Stimulated activated CD8-positive, alpha-beta memory T cell treated with anti-CD3 and anti-CD28 coated beads, Interleukin-15, amount 100 ng/mL, for 1 hour (primary cell): ENCODE data around the gene PTPRD.

Experiments used
- DNase-seq: peaks from one replicate; pipeline ENCODE4 v3.0.0-alpha.2; 2020; ENCODE audit warnings: low read depth

PTPRD gene

DNA sequence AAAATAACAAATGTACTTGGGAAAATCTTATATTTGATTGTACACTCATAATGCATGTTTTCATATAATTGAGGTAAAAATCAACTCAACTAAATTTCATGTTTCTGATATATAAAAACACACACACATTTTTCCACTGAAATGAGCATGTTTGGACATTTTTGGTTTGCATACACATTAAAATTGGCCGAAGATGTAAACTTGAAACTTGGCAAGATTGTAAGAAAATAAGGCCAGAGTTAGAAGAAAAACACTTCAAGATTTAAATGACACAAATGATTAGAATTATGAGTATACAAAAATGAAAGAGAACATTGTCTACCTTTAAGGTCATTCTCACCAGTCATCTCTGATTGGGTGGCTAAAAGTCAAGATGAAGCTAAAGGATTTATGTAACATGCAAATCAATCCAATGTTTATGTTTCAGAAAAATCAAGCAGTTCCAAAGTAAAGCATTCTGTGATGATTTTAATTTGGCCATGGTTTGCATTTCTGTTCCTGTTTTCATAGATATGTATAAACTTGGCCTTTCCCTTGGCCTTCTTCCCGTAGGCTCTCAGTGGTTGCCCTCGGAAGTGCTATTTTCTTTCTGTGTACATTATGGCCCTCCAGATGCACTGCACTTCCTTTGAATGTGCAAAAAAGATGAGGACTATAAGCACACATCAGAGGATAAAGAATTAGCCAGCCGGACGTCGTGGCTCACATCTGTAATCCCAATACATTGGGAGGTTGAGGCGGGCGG lies 1707.9 kb downstream of the PTPRD start:
- no peak for DNase-seq

DNA sequence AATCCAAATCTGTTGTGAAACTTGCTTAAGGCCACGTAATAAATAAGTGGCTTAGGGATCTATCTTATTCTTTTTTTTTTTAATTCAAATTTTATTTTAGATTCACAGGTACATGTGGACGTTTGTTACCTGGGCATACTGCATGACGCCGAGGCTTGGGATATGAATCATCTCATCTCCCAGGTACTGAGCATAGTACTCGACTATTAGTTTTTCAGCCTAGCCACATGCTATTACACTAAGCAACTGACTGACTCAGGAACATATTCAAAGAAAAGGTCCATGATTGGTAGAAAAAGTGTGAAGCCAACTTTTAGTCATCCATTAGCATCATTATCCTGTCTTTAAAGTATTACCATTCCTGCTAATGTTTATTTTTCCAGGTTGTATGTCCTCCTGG lies 1709.7 kb downstream of the PTPRD start:
- DNase-seq = no peak

- no peak for DNase-seq
These were observed 1711.7 kb downstream of the PTPRD start for GRCh38 chr9:8901146-8901545.

GRCh38 chr9:8899511-8899910 lies 1713.3 kb downstream of the PTPRD start:
- DNase-seq = no peak

GRCh38 chr9:8895861-8896224 lies 1717.0 kb downstream of the PTPRD start:
- DNase-seq = no peak

DNA sequence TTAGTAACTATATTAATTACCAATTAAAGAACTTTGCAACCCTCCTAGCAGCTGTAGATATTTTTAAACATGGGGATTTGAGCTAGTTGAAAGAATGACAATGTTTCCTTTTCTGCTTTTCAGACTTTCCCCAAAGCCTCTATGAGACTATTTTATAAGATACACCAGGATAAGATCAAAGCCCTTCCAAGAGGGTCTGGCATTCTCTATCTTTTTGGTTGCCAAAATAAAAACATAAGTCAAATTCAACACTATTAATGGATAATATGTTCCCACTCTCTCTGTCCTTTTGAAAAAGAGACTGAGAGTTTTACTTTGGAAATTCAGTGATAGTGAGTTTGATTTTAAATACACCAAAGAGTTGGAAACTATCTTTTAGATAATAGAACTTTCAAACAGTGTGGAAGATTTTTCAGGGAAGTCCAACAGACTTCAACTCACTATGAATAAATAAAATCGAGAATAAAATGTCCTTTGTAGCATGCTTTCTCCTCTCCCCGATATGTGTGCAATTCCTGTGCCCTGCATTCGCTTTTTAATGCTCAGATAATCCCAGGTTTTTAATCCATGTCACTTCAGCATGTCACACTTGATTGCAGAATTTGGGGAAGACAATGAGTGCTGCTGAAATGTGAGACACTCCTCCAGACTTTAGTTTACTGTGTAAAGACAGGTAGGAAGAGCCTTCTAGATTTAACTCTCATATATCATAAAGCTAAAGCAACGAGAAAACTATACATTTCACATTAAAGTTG lies 1717.5 kb downstream of the PTPRD start:
- DNase-seq = no peak

DNA sequence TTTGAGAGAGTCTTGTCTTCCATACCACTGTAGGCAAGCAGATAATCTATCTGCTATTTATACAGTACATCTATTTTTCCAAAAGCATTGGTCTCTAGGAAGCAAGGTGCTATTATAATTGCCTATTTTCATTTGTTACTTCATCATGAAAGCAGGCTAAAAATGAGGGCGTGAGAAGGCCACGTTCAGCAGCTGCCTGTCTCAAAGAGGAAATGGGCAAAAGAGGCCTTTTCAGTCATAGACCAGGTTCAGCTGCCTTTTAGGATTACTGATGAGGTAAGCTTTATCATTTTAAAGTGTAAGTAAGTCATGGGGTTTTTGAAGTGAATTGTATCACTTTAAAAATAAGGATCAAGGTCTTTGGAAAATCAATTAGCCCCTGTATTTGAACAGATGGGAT lies 1722.1 kb downstream of the PTPRD start:
- DNase-seq = no peak

GRCh38 chr9:8889100-8889499 lies 1723.7 kb downstream of the PTPRD start:
- no peak for DNase-seq

DNA sequence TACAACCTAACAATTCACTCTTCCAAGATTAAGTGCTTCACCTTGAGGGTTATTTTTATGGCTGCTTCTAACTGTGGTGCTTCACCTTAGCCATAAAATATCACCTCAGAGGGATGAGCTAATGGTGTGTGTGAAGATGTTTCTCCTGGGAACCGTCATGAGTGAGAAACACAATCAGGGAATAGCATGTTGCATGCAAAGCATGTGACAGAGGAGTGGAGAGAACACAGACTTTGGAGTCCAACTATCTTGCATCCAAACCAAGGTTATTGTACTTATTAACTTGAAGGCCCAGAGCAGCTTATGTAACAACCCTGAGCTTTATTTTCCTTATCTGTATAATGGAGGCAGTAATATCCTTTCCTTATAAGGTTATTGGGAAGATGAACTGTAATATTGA lies 1724.2 kb downstream of the PTPRD start:
- no peak for DNase-seq

DNA sequence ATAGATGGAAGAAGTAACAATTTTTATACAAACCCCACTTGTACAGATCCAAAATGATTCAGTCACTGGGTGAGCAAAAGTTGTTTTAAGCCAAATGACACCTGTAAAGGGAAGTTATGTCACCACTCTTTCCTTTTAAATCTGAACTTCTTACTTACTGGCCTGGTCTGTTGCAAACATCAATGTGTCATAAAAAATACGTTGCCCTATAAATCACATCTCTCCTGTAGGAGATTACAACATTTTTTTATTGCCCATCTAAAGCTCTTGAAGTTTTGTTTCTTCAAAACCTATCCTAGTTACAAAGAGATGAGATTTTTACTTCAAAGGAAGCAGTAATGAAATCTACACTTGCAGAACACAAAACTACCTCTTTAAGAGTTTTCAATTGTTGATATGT lies 1725.4 kb downstream of the PTPRD start:
- DNase-seq = no peak

DNA sequence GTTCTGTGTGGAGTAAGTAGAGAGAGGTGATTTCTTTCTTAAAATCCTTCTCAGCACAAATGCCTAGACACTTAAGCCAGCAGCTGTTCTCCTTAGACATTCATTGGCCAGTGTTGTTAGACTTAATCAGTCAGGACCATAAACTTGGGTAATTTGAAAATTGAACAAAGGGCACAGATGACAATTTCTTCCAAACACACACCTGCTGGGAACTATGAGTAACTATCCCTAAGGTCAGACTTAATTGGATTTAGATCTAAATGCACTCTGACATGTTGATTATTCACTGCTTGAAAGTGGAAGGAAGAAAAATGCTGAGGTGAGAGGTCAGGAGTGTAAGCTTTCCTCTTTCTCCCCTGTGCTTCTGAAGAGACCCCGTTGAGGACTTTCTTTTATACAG lies 1729.5 kb downstream of the PTPRD start:
- DNase-seq = no peak

DNA sequence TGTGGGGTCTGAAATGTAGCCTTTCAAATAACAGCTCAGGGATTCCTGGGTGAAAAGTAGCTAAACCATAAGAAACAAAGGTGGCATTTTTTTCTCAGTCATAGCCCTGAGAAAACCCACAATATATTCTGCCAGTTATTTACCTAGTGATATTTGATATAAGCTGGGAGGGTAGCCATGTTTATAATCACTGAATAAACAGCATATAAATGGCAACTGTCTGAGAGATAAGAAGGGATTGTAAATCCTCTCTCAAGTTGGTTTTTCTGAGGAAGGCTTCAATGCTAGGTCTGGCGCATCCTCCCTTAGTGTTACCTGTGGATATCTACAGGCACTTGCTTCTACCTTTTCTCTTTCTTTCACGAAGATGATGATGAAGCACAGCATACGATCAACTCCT lies 1732.7 kb downstream of the PTPRD start:
- no peak for DNase-seq

- no peak for DNase-seq
These were observed 1733.5 kb downstream of the PTPRD start for GRCh38 chr9:8879284-8879683.

GRCh38 chr9:8877753-8878494 lies 1734.9 kb downstream of the PTPRD start:
- no peak for DNase-seq

GRCh38 chr9:8876303-8876702 lies 1736.5 kb downstream of the PTPRD start:
- DNase-seq = no peak

DNA sequence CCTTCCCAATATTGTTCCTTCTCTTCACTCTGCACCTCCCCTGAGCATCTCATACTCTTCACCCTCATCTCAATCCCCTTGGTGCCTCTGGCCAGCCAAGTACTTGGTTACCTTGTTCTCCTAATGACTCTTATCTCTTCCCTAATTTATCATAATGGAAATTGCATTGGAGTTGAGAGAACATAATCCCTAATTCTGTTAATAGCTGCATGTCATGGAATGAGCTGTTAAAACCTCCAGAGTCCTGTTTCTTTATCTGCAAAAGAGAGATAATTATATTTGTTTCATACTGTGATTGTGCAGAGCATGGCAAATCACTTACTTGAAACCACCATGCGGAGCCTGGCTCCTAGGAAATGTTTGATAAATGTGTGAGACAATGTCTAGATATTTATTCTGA lies 1738.3 kb downstream of the PTPRD start:
- DNase-seq = no peak

- DNase-seq = no peak
These were observed 1740.0 kb downstream of the PTPRD start for GRCh38 chr9:8872802-8873201.

- DNase-seq = no peak
These were observed 1740.9 kb downstream of the PTPRD start for GRCh38 chr9:8871796-8872445.

- no peak for DNase-seq
These were observed 1741.4 kb downstream of the PTPRD start for GRCh38 chr9:8871396-8871795.

DNA sequence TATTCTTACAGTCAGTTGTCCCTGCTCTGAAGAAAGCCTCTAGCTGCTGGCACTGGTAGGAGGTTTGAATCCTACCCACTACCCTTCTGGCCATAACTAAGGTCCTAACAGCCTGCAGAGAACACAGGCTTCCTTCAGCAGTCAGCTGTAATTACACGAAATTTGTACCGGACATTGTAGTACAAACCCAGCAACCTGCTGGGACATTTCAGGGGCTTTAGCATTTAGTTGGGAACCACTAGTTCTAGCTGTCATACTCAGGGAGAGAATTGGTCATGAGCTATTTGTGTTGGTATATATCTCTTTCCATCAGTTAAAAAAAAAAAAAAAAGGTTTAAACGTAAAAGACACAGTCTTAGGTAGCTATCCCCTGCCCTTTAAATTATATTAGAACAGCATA lies 1743.0 kb downstream of the PTPRD start:
- DNase-seq = no peak

GRCh38 chr9:8868632-8869031 lies 1744.2 kb downstream of the PTPRD start:
- no peak for DNase-seq

GRCh38 chr9:8867148-8867547 lies 1745.7 kb downstream of the PTPRD start:
- no peak for DNase-seq

GRCh38 chr9:8864545-8864896 lies 1748.3 kb downstream of the PTPRD start:
- no peak for DNase-seq
